GM21526 (cell line): ENCODE data around the gene CDH6.

Experiments
- ATAC-seq: cut with Tn5 transposase; IDR thresholded peaks from one replicate; pipeline ENCODE4 v1.9.1; 2021; ENCODE audit warnings: moderate library complexity; ENCODE audit not compliant: unreplicated experiment, low FRiP score

The CDH6 gene

GRCh38 chr5:31364881-31365636, 171.6 kb downstream of the CDH6 start:
- ATAC-seq, result no peak

- no peak for ATAC-seq
Observed at GRCh38 chr5:31365776-31366175, 172.3 kb downstream of the CDH6 start.

- no peak for ATAC-seq
Observed at GRCh38 chr5:31366941-31367340, 173.5 kb downstream of the CDH6 start.

GRCh38 chr5:31372124-31372523, 178.6 kb downstream of the CDH6 start:
- ATAC-seq, result no peak

GRCh38 chr5:31375999-31376720, 182.7 kb downstream of the CDH6 start:
- ATAC-seq, result no peak

- no peak for ATAC-seq
Observed at GRCh38 chr5:31377274-31377946, 183.9 kb downstream of the CDH6 start.

- ATAC-seq, result no peak
Observed at GRCh38 chr5:31378136-31378535, 184.7 kb downstream of the CDH6 start.
